K562 (cell line): ENCODE data around the gene CCDC183. TPM values are rescaled to one million over a fixed set of nuclear protein-coding genes. Genes with fewer than 3 reads are reported as not detected.
A peak's percentile ranks its signal among the peaks of the same experiment; 100 is the strongest.

ENCODE experiments used
- ATAC-seq: fragments of 200-7000 bp; cut with Tn5 transposase; 3 replicates; pipeline ENCODE4 v1.9.1; 2020; ENCODE audit warnings: moderate library complexity
- BruUV-seq: library from RNA; stranded (reverse); fragments of 400-500 nt; replicated peaks from 2 replicates; lab custom pipeline; 2021; lab: Mats Ljungman, UMichigan
- CTCF ChIA-PET: fragments of 300-600 bp; formaldehyde crosslinking; extraction: SDS; loops from one replicate; lab custom pipeline; 2021; ENCODE audit warnings: low intra/inter-chr PET ratio; lab: Yijun Ruan, JAX
- POLR2A ChIA-PET: fragments of 300-600, 350-650 bp; sonication (Branson Sonifier 250); formaldehyde crosslinking; extraction: SDS; loops from one replicate; lab custom pipeline; 2021; ENCODE audit warnings: antibody characterized with exemption, inconsistent platforms; lab: Yijun Ruan, JAX
- DNase-seq, 4 experiments: peaks; one replicate each; pipeline versions ENCODE4 v3.0.0 to v3.0.0-alpha.2; 2011 to 2018; ENCODE audit warnings: low spot score in 3 of 4, mixed read lengths in 3 of 4; ENCODE audit errors: extremely low read depth in 1 of 4
- FAIRE-seq: peaks from 2 replicates; lab custom pipeline; 2011; peaks lifted over from hg19 to GRCh38; lab: Jason Lieb, UNC
- H2AFZ ChIP-seq: 2 replicates; pipeline ENCODE4 v1.6.0; 2011; ENCODE audit warnings: low read depth, low read length, control low read depth, inconsistent platforms
- H3K27ac ChIP-seq: fragments of 200-600 bp; 3 replicates; pipeline ENCODE4 v1.8.0; 2011; ENCODE audit warnings: low read depth, mild to moderate bottlenecking, control low read depth, inconsistent platforms, low read length, moderate library complexity, mixed read lengths; ENCODE audit errors: extremely low read depth
- H3K27me3 ChIP-seq, 2 experiments: fragments of 300-600 bp in 1 of 2; 2 replicates in 1 of 2; 3 replicates in 1 of 2; pipeline versions ENCODE4 v1.6.0 to v1.8.0; 2011; ENCODE audit warnings: inconsistent platforms in 2 of 2, low read length in 2 of 2, mild to moderate bottlenecking in 1 of 2, mixed read lengths in 1 of 2, moderate library complexity in 1 of 2; ENCODE audit not compliant: control insufficient read depth in 2 of 2, insufficient read depth in 2 of 2
- H3K36me3 ChIP-seq: fragments of 300-600 bp; 3 replicates; pipeline ENCODE4 v1.8.0; 2011; ENCODE audit warnings: mild to moderate bottlenecking, low read length, inconsistent platforms; ENCODE audit not compliant: control insufficient read depth, insufficient read depth
- H3K4me1 ChIP-seq, 2 experiments: fragments of 200-600 bp in 1 of 2; replicated peaks in 1 of 2; 2 replicates in 1 of 2; 3 replicates in 1 of 2; pipeline versions ENCODE4 v1.5.1 to v1.8.0; 2011; ENCODE audit warnings: inconsistent platforms in 2 of 2, low read length in 2 of 2, mild to moderate bottlenecking in 1 of 2, mixed read lengths in 1 of 2, moderate library complexity in 1 of 2; ENCODE audit not compliant: control insufficient read depth in 2 of 2, insufficient read depth in 2 of 2
- H3K4me2 ChIP-seq: 2 replicates; pipeline ENCODE4 v1.6.1; 2011; ENCODE audit warnings: low read length, control low read depth, inconsistent platforms, mixed read lengths; ENCODE audit not compliant: insufficient read depth
- H3K4me3 ChIP-seq: fragments of 200-600 bp; sonication (generic), shearing (Covaris generic); 2 replicates; pipeline ENCODE4 v1.5.1; 2016; ENCODE audit warnings: control low read depth, inconsistent platforms
- H3K79me2 ChIP-seq: fragments of 200-600 bp; 3 replicates; pipeline ENCODE4 v1.8.0; 2011; ENCODE audit warnings: low read length, inconsistent platforms; ENCODE audit not compliant: control insufficient read depth, insufficient read depth
- H3K9ac ChIP-seq, 2 experiments: 2 replicates each; pipeline versions ENCODE4 v1.6.0 to v1.6.1; 2011; ENCODE audit warnings: low read depth in 2 of 2, low read length in 2 of 2, control low read depth in 1 of 2, inconsistent platforms in 1 of 2, mild to moderate bottlenecking in 1 of 2, mixed read lengths in 1 of 2; ENCODE audit not compliant: insufficient read depth in 1 of 2
- H3K9me1 ChIP-seq: one replicate; pipeline ENCODE4 v1.6.0; 2011; ENCODE audit warnings: inconsistent platforms, mild to moderate bottlenecking, low read length, moderate library complexity; ENCODE audit not compliant: control insufficient read depth, insufficient read depth
- H3K9me3 ChIP-seq: replicated peaks from 2 replicates; pipeline ENCODE4 v1.5.1; 2011; ENCODE audit warnings: low read depth, low read length, inconsistent platforms; ENCODE audit not compliant: control insufficient read depth, insufficient read depth
- H4K20me1 ChIP-seq: replicated peaks from 2 replicates; pipeline ENCODE4 v1.6.1; 2011; ENCODE audit warnings: low read length, inconsistent platforms, mixed read lengths; ENCODE audit not compliant: control insufficient read depth, insufficient read depth
- HDAC2 ChIP-seq: fragments of 450-650 bp; IDR thresholded peaks from 2 replicates; pipeline ENCODE4 v1.6.1; 2016; ENCODE audit warnings: mild to moderate bottlenecking
- MBD2 ChIP-seq: sonication (generic); IDR thresholded peaks from 2 replicates; pipeline ENCODE4 v1.6.1; 2016; ENCODE audit warnings: low read depth, borderline replicate concordance
- MCM2 ChIP-seq: fragments of 450-650 bp; IDR thresholded peaks from 2 replicates; pipeline ENCODE4 v1.6.1; 2017; ENCODE audit warnings: low read depth, mild to moderate bottlenecking
- NFIX ChIP-seq: fragments of 250-450 bp; sonication (Bioruptor Pico); IDR thresholded peaks from 2 replicates; pipeline ENCODE4 v1.4.0; 2020; ENCODE audit warnings: low read depth, mild to moderate bottlenecking, moderate library complexity
- NFYB ChIP-seq: IDR thresholded peaks from 2 replicates; pipeline ENCODE4 v1.6.1; 2011; ENCODE audit warnings: mild to moderate bottlenecking, moderate library complexity; ENCODE audit not compliant: insufficient read length; ENCODE audit errors: extremely low read depth
- NR1H2 ChIP-seq: sonication (generic); formaldehyde crosslinking; IDR thresholded peaks from 2 replicates; pipeline ENCODE4 v1.4.0; 2020; ENCODE audit warnings: mild to moderate bottlenecking, missing genetic modification reagents
- SRF ChIP-seq, 2 experiments: fragments of 250-450, 450-650 bp in 1 of 2; sonication (Bioruptor Pico) in 1 of 2; sonication (generic) in 1 of 2; formaldehyde crosslinking; IDR thresholded peaks; 2 replicates each; pipeline versions ENCODE4 v1.5.0 to v1.5.1; 2020 to 2022; ENCODE audit warnings: mild to moderate bottlenecking in 1 of 2, missing genetic modification reagents in 1 of 2
- ZNF449 ChIP-seq: fragments of 250-450 bp; sonication (Bioruptor Pico); IDR thresholded peaks from 2 replicates; pipeline ENCODE4 v1.8.0; 2022; ENCODE audit warnings: moderate library complexity, mild to moderate bottlenecking, inconsistent platforms
- ZSCAN29 ChIP-seq: fragments of 450-650 bp; IDR thresholded peaks from 2 replicates; pipeline ENCODE4 v1.6.1; 2017
- WGBS: fragments of 100-300 bp; shearing (Covaris generic); methylation state at CpG from one replicate; pipeline ENCODE4 v1.1.6; 2016; ENCODE audit warnings: low coverage, mixed read lengths; ENCODE audit not compliant: insufficient coverage; ENCODE audit errors: missing lambda C conversion rate; 5-methylcytosine and 5-hydroxymethylcytosine counted together
- in situ Hi-C: fragments of 300-500 bp; cut with MboI; formaldehyde crosslinking; loops from 4 replicates; pipeline ENCODE4 v1.15.0; 2018; ENCODE audit warnings: inconsistent platforms, mixed read lengths
- intact Hi-C: fragments of 100-400 bp; cut with micrococcal nuclease; formaldehyde crosslinking; loops from 2 replicates; pipeline ENCODE4 v1.14.2; 2022
- polyA plus RNA-seq, 8 experiments: library from polyadenylated mRNA; depleted of rRNA in 4 of 8; stranded (reverse) in 5 of 8; unstranded in 3 of 8; fragments of >200 nt; fragmentation: Nextera tagmentation in 2 of 8; fragmentation: Illumina TruSeq in 1 of 8; extraction: Ambion mirVana in 2 of 8; extraction: Trizol in 1 of 8; gene quantifications; 2 replicates each; pipeline versions ENCODE4 v1.2.1 to v1.2.3, GENCODE V29; 2011 to 2014; ENCODE audit warnings: inconsistent platforms in 1 of 8, missing spikeins in 1 of 8
- total RNA-seq, 7 experiments: library from RNA; depleted of rRNA in 6 of 7; stranded (reverse); fragments of >200 nt in 6 of 7; fragmentation: Illumina TruSeq in 2 of 7; extraction: Trizol in 2 of 7; gene quantifications; 2 replicates each; pipeline versions ENCODE4 v1.2.1 to v1.2.3, GENCODE V29; 2011 to 2021; ENCODE audit warnings: low replicate concordance in 1 of 7
- TF ChIP-seq, protein P1 (sequence below): fragments of 450-650 bp; IDR thresholded peaks from 2 replicates; pipeline ENCODE4 v1.6.1; 2018; ENCODE audit not compliant: partially characterized antibody
- TF ChIP-seq, protein P2 (sequence below): fragments of 200-800 bp; sonication (Bioruptor generic); IDR thresholded peaks from 2 replicates; pipeline ENCODE4 v1.6.1; 2016; ENCODE audit warnings: missing genetic modification characterization, missing compliant biosample characterization

CCDC183 gene
- total and polyA plus RNA-seq, 9 of the 15 experiments (the other 6 are each of a cell fraction or from before 2014, with no cell fraction given), result 0.21 to 0.60 (median 0.29) TPM; not detected in 4

DNA sequence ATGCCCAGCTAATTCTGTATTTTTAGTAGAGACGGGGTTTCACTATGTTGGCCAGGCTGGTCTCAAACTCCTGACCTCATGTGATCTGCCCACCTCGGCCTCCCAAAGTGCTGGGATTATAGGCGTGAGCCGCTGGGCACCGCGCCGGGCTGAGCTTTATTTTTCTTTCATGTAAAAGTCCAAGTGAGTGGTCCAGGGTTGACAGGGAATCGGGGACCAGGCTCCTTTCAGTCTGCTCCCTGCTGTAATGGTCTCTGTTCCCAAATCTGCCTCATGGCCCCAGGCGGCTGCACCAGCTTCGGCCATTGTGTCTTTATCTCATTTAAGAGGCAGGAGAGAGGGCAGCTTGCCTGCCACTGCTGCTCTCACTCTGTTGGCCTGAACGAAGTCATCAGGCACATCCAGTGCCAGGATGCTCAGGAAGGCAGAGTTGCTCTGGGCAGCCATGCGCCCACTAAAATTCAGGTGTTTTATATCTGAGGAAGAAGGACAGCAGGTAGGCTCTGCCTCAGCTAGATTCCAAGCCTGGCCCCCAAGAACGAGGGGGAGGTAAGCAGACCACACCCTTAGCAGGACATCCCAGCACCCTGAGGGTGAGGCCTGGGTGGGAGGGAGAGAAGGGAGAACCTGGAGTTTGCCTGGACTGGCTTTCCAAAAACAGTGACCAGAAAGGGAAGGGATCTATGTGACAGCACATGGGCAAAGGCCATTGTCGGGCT, 1.7 kb upstream of the CCDC183 start:
- no peak overlapping the region for H3K4me3 ChIP-seq
- H3K4me1 ChIP-seq, result peaks cover 54 to 66% of the 10 kb centered on the region in 2 experiments
- 75% methylated on average over 14 of the region's 14 CpGs for WGBS
- peaks cover 19% of the 10 kb centered on the region for H3K79me2 ChIP-seq
- BruUV-seq, result no TSS peak
- in situ Hi-C loops, result loop anchor here (25.0 kb wide), 1 partner anchor 443 kb away; the partner anchor contains the start of genes CYSRT1, RNF224, SLC34A3 and TUBB4B
- H3K9ac ChIP-seq, result peak overlapping the region in 1 of 2 experiments; percentile 82; a peak in 2 of 4 replicates
- CTCF ChIA-PET, result no interaction called here
- no peak overlapping the region for H3K27ac ChIP-seq
- DNase-seq (no peak), ATAC-seq (no peak), FAIRE-seq (peak; percentile 11)
- no peak overlapping the region for H3K4me2 ChIP-seq
- no peak overlapping the region for H2AFZ ChIP-seq
- intact Hi-C loops, result no loop called here
- peaks cover 5% of the 10 kb centered on the region; the same call in 1 of the 2 replicates for H4K20me1 ChIP-seq
- no peaks in the 10 kb centered on the region for H3K27me3 ChIP-seq
- H3K9me3 ChIP-seq, result no peaks in the 10 kb centered on the region
- H3K36me3 ChIP-seq, result peaks cover 18% of the 10 kb centered on the region; the same call in 1 of the 3 replicates
- POLR2A ChIA-PET, result interaction anchor here (0.6 to 2.8 kb wide), 4 partner anchors 8 to 384 kb away, joined by 3 to 14 read pairs (median 5); partner anchors contain the start of gene RABL6
- peaks cover 4% of the 10 kb centered on the region for H3K9me1 ChIP-seq
- TF ChIP-seq NFIX (CRISPR knock-in tag) (no peak), HDAC2 (no peak), MBD2 (no peak), NFYB (no peak), ZNF449 (CRISPR knock-in tag) (no peak), NR1H2 (CRISPR knock-in tag) (no peak), ZSCAN29 (no peak), SRF (CRISPR knock-in tag; IDR thresholded peaks at IDR 0.05) (no peak), MCM2 (no peak)
- TF ChIP-seq, protein P1, sequence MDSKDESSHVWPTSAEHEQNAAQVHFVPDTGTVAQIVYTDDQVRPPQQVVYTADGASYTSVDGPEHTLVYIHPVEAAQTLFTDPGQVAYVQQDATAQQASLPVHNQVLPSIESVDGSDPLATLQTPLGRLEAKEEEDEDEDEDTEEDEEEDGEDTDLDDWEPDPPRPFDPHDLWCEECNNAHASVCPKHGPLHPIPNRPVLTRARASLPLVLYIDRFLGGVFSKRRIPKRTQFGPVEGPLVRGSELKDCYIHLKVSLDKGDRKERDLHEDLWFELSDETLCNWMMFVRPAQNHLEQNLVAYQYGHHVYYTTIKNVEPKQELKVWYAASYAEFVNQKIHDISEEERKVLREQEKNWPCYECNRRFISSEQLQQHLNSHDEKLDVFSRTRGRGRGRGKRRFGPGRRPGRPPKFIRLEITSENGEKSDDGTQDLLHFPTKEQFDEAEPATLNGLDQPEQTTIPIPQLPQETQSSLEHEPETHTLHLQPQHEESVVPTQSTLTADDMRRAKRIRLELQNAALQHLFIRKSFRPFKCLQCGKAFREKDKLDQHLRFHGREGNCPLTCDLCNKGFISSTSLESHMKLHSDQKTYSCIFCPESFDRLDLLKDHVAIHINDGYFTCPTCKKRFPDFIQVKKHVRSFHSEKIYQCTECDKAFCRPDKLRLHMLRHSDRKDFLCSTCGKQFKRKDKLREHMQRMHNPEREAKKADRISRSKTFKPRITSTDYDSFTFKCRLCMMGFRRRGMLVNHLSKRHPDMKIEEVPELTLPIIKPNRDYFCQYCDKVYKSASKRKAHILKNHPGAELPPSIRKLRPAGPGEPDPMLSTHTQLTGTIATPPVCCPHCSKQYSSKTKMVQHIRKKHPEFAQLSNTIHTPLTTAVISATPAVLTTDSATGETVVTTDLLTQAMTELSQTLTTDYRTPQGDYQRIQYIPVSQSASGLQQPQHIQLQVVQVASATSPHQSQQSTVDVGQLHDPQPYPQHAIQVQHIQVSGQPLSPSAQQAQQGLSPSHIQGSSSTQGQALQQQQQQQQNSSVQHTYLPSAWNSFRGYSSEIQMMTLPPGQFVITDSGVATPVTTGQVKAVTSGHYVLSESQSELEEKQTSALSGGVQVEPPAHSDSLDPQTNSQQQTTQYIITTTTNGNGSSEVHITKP, result no peak
- TF ChIP-seq, protein P2, sequence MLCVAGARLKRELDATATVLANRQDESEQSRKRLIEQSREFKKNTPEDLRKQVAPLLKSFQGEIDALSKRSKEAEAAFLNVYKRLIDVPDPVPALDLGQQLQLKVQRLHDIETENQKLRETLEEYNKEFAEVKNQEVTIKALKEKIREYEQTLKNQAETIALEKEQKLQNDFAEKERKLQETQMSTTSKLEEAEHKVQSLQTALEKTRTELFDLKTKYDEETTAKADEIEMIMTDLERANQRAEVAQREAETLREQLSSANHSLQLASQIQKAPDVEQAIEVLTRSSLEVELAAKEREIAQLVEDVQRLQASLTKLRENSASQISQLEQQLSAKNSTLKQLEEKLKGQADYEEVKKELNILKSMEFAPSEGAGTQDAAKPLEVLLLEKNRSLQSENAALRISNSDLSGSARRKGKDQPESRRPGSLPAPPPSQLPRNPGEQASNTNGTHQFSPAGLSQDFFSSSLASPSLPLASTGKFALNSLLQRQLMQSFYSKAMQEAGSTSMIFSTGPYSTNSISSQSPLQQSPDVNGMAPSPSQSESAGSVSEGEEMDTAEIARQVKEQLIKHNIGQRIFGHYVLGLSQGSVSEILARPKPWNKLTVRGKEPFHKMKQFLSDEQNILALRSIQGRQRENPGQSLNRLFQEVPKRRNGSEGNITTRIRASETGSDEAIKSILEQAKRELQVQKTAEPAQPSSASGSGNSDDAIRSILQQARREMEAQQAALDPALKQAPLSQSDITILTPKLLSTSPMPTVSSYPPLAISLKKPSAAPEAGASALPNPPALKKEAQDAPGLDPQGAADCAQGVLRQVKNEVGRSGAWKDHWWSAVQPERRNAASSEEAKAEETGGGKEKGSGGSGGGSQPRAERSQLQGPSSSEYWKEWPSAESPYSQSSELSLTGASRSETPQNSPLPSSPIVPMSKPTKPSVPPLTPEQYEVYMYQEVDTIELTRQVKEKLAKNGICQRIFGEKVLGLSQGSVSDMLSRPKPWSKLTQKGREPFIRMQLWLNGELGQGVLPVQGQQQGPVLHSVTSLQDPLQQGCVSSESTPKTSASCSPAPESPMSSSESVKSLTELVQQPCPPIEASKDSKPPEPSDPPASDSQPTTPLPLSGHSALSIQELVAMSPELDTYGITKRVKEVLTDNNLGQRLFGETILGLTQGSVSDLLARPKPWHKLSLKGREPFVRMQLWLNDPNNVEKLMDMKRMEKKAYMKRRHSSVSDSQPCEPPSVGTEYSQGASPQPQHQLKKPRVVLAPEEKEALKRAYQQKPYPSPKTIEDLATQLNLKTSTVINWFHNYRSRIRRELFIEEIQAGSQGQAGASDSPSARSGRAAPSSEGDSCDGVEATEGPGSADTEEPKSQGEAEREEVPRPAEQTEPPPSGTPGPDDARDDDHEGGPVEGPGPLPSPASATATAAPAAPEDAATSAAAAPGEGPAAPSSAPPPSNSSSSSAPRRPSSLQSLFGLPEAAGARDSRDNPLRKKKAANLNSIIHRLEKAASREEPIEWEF, result no peak
